ENCODE results near the gene C5orf15. TPM values are rescaled to one million over a fixed set of nuclear protein-coding genes. Genes with fewer than 3 reads are reported as not detected.

The C5orf15 gene
- total RNA-seq: 77.9 and 89.1 TPM in 2 replicates

GRCh38 chr5:133968204-133968980 is at the start of gene C5orf15:
C5orf15 (minus strand) TSS chr5:133968625; CDS start chr5:133968584, 41 bp downstream.

GRCh38 chr5:134004626-134005416 is 36.4 kb upstream of the C5orf15 start, which contains the start of gene VDAC1:
VDAC1 (minus strand) TSS chr5:134004975; CDS start chr5:133993012, 11,963 bp downstream.

Other genes starting within 250 kb of the C5orf15 start
- gene VDAC1, start 36.4 kb upstream of the C5orf15 start, total RNA-seq: 407 and 554 TPM in 2 replicates
- under 0.01 and 0.09 TPM in 2 replicates for gene TCF7, start 146.1 kb upstream of the C5orf15 start, total RNA-seq
- gene SKP1, start 208.3 kb upstream of the C5orf15 start, total RNA-seq: 298 and 517 TPM in 2 replicates

Measured in smooth muscle cell of the umbilical artery (primary cell).